Measurements from ENCODE around the gene CCDC136.

GRCh38 chr7:128781126-128781525, 10.6 kb upstream of the CCDC136 start:
- TF ChIP-seq CTCF (IDR thresholded peaks at IDR 0.05) (no peak), ZFX (IDR thresholded peaks at IDR 0.05; ENCODE audit: borderline replicate concordance) (no peak)

All from 22Rv1 (cell line).